Natural killer cell (primary cell): ENCODE results near the gene GUCY2C. TPM values are rescaled to one million over a fixed set of nuclear protein-coding genes. Genes with fewer than 3 reads are reported as not detected.

Source experiments
- ATAC-seq, 3 donors: fragments of 150-1000 bp in 2 of 3; fragments of 200-7000 bp in 1 of 3; cut with Tn5 transposase; 1 replicate in 1 of 3; 2 replicates in 2 of 3; pipeline ENCODE4 v1.10.0; 2021; ENCODE audit warnings: mild to moderate bottlenecking in 2 of 3, moderate library complexity in 2 of 3
- DNase-seq, 2 donors: peaks; one replicate each; pipeline versions ENCODE4 v3.0.0 to v3.0.0-alpha.2; 2013 to 2021; ENCODE audit warnings: mixed read lengths in 1 of 2
- H3K27ac ChIP-seq: one replicate; pipeline ENCODE4 v1.5.1; 2013; ENCODE audit warnings: mild to moderate bottlenecking, low read length
- H3K27me3 ChIP-seq: one replicate; pipeline ENCODE4 v1.6.1; 2013; ENCODE audit warnings: low read length; ENCODE audit not compliant: control insufficient read depth, insufficient read depth
- H3K36me3 ChIP-seq: one replicate; pipeline ENCODE4 v1.6.1; 2013; ENCODE audit warnings: low read length; ENCODE audit not compliant: control insufficient read depth, insufficient read depth
- H3K4me1 ChIP-seq: one replicate; pipeline ENCODE4 v1.6.1; 2013; ENCODE audit warnings: low read length; ENCODE audit not compliant: control insufficient read depth, insufficient read depth
- H3K4me3 ChIP-seq: one replicate; pipeline ENCODE4 v1.5.1; 2013; ENCODE audit warnings: low read length
- H3K9me3 ChIP-seq: one replicate; pipeline ENCODE4 v1.6.1; 2013; ENCODE audit warnings: low read length; ENCODE audit not compliant: control insufficient read depth, insufficient read depth
- H3K27ac Mint-ChIP-seq, 2 donors: one replicate each; pipeline ENCODE4 v1.8.0; 2022; ENCODE audit warnings: mild to moderate bottlenecking in 2 of 2, mixed read lengths in 2 of 2, moderate library complexity in 1 of 2
- H3K27me3 Mint-ChIP-seq, 2 donors: one replicate each; pipeline ENCODE4 v1.8.0; 2022; ENCODE audit warnings: low read depth in 2 of 2, mixed read lengths in 2 of 2
- H3K36me3 Mint-ChIP-seq: one replicate; pipeline ENCODE4 v1.8.0; 2022; ENCODE audit warnings: mixed read lengths
- H3K4me1 Mint-ChIP-seq, 2 donors: one replicate each; pipeline ENCODE4 v1.8.0; 2022; ENCODE audit warnings: mixed read lengths in 2 of 2
- H3K4me3 Mint-ChIP-seq: one replicate; pipeline ENCODE4 v1.8.0; 2022; ENCODE audit warnings: mild to moderate bottlenecking, moderate library complexity, mixed read lengths
- H3K9me3 Mint-ChIP-seq, 2 donors: one replicate each; pipeline ENCODE4 v1.8.0; 2022; ENCODE audit warnings: mixed read lengths in 2 of 2
- CTCF ChIP-seq: fragments of 200-600 bp; IDR thresholded peaks from one replicate; pipeline ENCODE4 v1.8.0; 2022; ENCODE audit warnings: antibody characterized with exemption
- WGBS: methylation state at CpG from one replicate; pipeline ENCODE4 v1.1.7; 2013; ENCODE audit warnings: missing lambda C conversion rate; ENCODE audit not compliant: insufficient coverage; 5-methylcytosine and 5-hydroxymethylcytosine counted together
- intact Hi-C: fragments of 100-400 bp; cut with micrococcal nuclease; formaldehyde crosslinking; loops from one replicate; pipeline ENCODE4 v1.14.2; 2022
- total RNA-seq, 4 donors: library from RNA; stranded (reverse); fragments of 120-200 nt in 1 of 4; gene quantifications; one replicate each; pipeline versions ENCODE4 v1.2.3 to v1.2.4, GENCODE V29; 2013 to 2022

Gene GUCY2C
- total RNA-seq, 3 donors from 2014 or later (not counting 1 experiment from before 2014, with no cell fraction given): not detected

GRCh38 chr12:14619741-14620501 is 76.5 kb downstream of the GUCY2C start:
- TF ChIP-seq CTCF: no peak
- no peaks in the 10 kb centered on the region for H3K36me3 ChIP-seq
- peaks cover 11 to 41% of the 10 kb centered on the region in 2 donors for H3K27me3 Mint-ChIP-seq
- no peak for DNase-seq
- H3K9me3 ChIP-seq: no peaks in the 10 kb centered on the region
- H3K4me3 Mint-ChIP-seq: no peak overlapping the region
- no peaks in the 10 kb centered on the region for H3K4me1 Mint-ChIP-seq
- H3K36me3 Mint-ChIP-seq: no peaks in the 10 kb centered on the region
- intact Hi-C loops: no loop called here
- H3K4me3 ChIP-seq: no peak overlapping the region
- no peak overlapping the region for H3K27ac Mint-ChIP-seq
- H3K27ac ChIP-seq: no peak overlapping the region
- no peak for ATAC-seq
- no peaks in the 10 kb centered on the region for H3K4me1 ChIP-seq
- no peaks in the 10 kb centered on the region for H3K27me3 ChIP-seq
- WGBS: 88% methylated on average over 6 of the region's 6 CpGs
- H3K9me3 Mint-ChIP-seq: no peaks in the 10 kb centered on the region

GRCh38 chr12:14618983-14619382 is 77.4 kb downstream of the GUCY2C start:
- WGBS: 45% methylated on average over 3 of the region's 4 CpGs
- no peaks in the 10 kb centered on the region for H3K36me3 Mint-ChIP-seq
- no peaks in the 10 kb centered on the region for H3K4me1 Mint-ChIP-seq
- TF ChIP-seq CTCF: no peak
- H3K27me3 Mint-ChIP-seq: peaks cover 9 to 44% of the 10 kb centered on the region in 2 donors
- H3K4me3 Mint-ChIP-seq: no peak overlapping the region
- Histone ChIP-seq H3K27me3 (no peaks in the 10 kb centered on the region), H3K4me3 (no peak overlapping the region), H3K4me1 (no peaks in the 10 kb centered on the region), H3K27ac (no peak overlapping the region), H3K9me3 (no peaks in the 10 kb centered on the region), H3K36me3 (no peaks in the 10 kb centered on the region)
- DNase-seq (peak in 1 of 2 donors; percentile 50), ATAC-seq (no peak)
- intact Hi-C loops: no loop called here
- no peak overlapping the region for H3K27ac Mint-ChIP-seq
- H3K9me3 Mint-ChIP-seq: no peaks in the 10 kb centered on the region

GRCh38 chr12:14614704-14615121 is 81.7 kb downstream of the GUCY2C start:
- no peak for DNase-seq
- H3K4me3 Mint-ChIP-seq: no peak overlapping the region
- ATAC-seq: no peak
- intact Hi-C loops: no loop called here
- H3K9me3 Mint-ChIP-seq: peaks cover 0 to 11% of the 10 kb centered on the region in 2 donors
- peaks cover 4% of the 10 kb centered on the region for H3K4me1 ChIP-seq
- peaks cover 12% of the 10 kb centered on the region for H3K36me3 Mint-ChIP-seq
- WGBS: 48% methylated on average over 3 of the region's 3 CpGs
- no peak overlapping the region for H3K4me3 ChIP-seq
- H3K27me3 ChIP-seq: peaks cover 2% of the 10 kb centered on the region
- H3K27ac Mint-ChIP-seq: no peak overlapping the region
- H3K4me1 Mint-ChIP-seq: no peaks in the 10 kb centered on the region
- no peaks in the 10 kb centered on the region for H3K9me3 ChIP-seq
- H3K27me3 Mint-ChIP-seq: peaks cover 12 to 40% of the 10 kb centered on the region in 2 donors
- H3K36me3 ChIP-seq: no peaks in the 10 kb centered on the region
- no peak for TF ChIP-seq CTCF
- peak overlapping the region; percentile 58 for H3K27ac ChIP-seq
